HG03135 (cell line): ENCODE measurements around the gene PDE4B.
"Not testable (repeated sequence)": the region's sequence is repeated elsewhere in the genome, so short reads cannot be mapped to it uniquely, and the experiment has no call there.

Experiments
- ATAC-seq: cut with Tn5 transposase; IDR thresholded peaks from one replicate; pipeline ENCODE4 v1.9.1; 2021; ENCODE audit warnings: mild to moderate bottlenecking, moderate library complexity; ENCODE audit not compliant: unreplicated experiment

PDE4B gene

GRCh38 chr1:66399888-66400529 is 607.3 kb downstream of the PDE4B start:
- peak; percentile 26 for ATAC-seq

- no peak for ATAC-seq
These were observed 608.0 kb downstream of the PDE4B start for GRCh38 chr1:66400660-66401059.

- ATAC-seq = no peak
These were observed 608.5 kb downstream of the PDE4B start for GRCh38 chr1:66401244-66401643.

- peak; percentile 78 for ATAC-seq
These were observed 609.5 kb downstream of the PDE4B start for GRCh38 chr1:66402194-66402593.

- ATAC-seq = no peak
These were observed 610.5 kb downstream of the PDE4B start for GRCh38 chr1:66403007-66403731.

- no peak for ATAC-seq
These were observed 612.4 kb downstream of the PDE4B start for GRCh38 chr1:66405061-66405460.

GRCh38 chr1:66411449-66411848 is 618.8 kb downstream of the PDE4B start:
- not testable (repeated sequence) for ATAC-seq

- no peak for ATAC-seq
These were observed 620.0 kb downstream of the PDE4B start for GRCh38 chr1:66412704-66413103.

GRCh38 chr1:66413136-66413837 is 620.6 kb downstream of the PDE4B start:
- ATAC-seq = no peak

- ATAC-seq = no peak
These were observed 621.1 kb downstream of the PDE4B start for GRCh38 chr1:66413838-66414175.

GRCh38 chr1:66415281-66415680 is 622.6 kb downstream of the PDE4B start:
- ATAC-seq = no peak

- ATAC-seq = no peak
These were observed 623.2 kb downstream of the PDE4B start for GRCh38 chr1:66415866-66416265.

- ATAC-seq = no peak
These were observed 623.6 kb downstream of the PDE4B start for GRCh38 chr1:66416295-66416694.

GRCh38 chr1:66418021-66418420 is 625.3 kb downstream of the PDE4B start:
- no peak for ATAC-seq

GRCh38 chr1:66420171-66420570 is 627.5 kb downstream of the PDE4B start:
- ATAC-seq = not testable (repeated sequence)

- ATAC-seq = not testable (repeated sequence)
These were observed 628.2 kb downstream of the PDE4B start for GRCh38 chr1:66420906-66421305.

- ATAC-seq = no peak
These were observed 630.1 kb downstream of the PDE4B start for GRCh38 chr1:66422804-66423203.
